CD14-positive monocyte (primary cell): Measurements from ENCODE around the gene LRP1B. TPM values are rescaled to one million over a fixed set of nuclear protein-coding genes. Genes with fewer than 3 reads are reported as not detected.

Experiments used
- DNase-seq, 3 donors: peaks; one replicate each; pipeline ENCODE4 v3.0.0-alpha.2; 2011 to 2022
- H2AFZ ChIP-seq: 2 replicates; pipeline ENCODE4 v1.6.0; 2012; ENCODE audit warnings: mild to moderate bottlenecking, low read depth, low read length, inconsistent platforms; ENCODE audit not compliant: insufficient read depth, poor library complexity, severe bottlenecking
- H3K27ac ChIP-seq, 2 donors: 1 replicate in 1 of 2; 2 replicates in 1 of 2; pipeline ENCODE4 v1.5.1; 2012 to 2013; ENCODE audit warnings: low read length in 2 of 2, control low read depth in 1 of 2, inconsistent platforms in 1 of 2, low read depth in 1 of 2, mild to moderate bottlenecking in 1 of 2
- H3K27me3 ChIP-seq, 2 donors: one replicate each; pipeline versions ENCODE4 v1.6.0 to v1.6.1; 2011 to 2013; ENCODE audit warnings: low read length in 2 of 2; ENCODE audit not compliant: control insufficient read depth in 2 of 2, insufficient read depth in 2 of 2
- H3K36me3 ChIP-seq, 2 donors: replicated peaks in 1 of 2; 1 replicate in 1 of 2; 2 replicates in 1 of 2; pipeline versions ENCODE4 v1.5.1 to v1.6.1; 2012 to 2013; ENCODE audit warnings: low read length in 2 of 2, control low read depth in 1 of 2, inconsistent platforms in 1 of 2, mild to moderate bottlenecking in 1 of 2; ENCODE audit not compliant: insufficient read depth in 2 of 2, control insufficient read depth in 1 of 2
- H3K4me1 ChIP-seq, 2 donors: 1 replicate in 1 of 2; 2 replicates in 1 of 2; pipeline versions ENCODE4 v1.5.1 to v1.6.1; 2012 to 2013; ENCODE audit warnings: low read length in 2 of 2, control low read depth in 1 of 2, inconsistent platforms in 1 of 2, mild to moderate bottlenecking in 1 of 2, moderate library complexity in 1 of 2; ENCODE audit not compliant: insufficient read depth in 2 of 2, control insufficient read depth in 1 of 2
- H3K4me2 ChIP-seq: replicated peaks from 2 replicates; pipeline ENCODE3; 2012; ENCODE audit warnings: low read length, moderate library complexity, mild to moderate bottlenecking; ENCODE audit not compliant: poor library complexity, severe bottlenecking; ENCODE audit errors: extremely low read depth
- H3K4me3 ChIP-seq, 3 experiments: fragments of 200-600 bp in 1 of 3; sonication (generic) in 1 of 3; replicated peaks in 1 of 3; 1 replicate in 2 of 3; 2 replicates in 1 of 3; pipeline ENCODE4 v1.5.1; 2011 to 2013; ENCODE audit warnings: low read length in 3 of 3, mild to moderate bottlenecking in 3 of 3, control low read depth in 2 of 3, low read depth in 2 of 3, inconsistent platforms in 1 of 3, moderate library complexity in 1 of 3
- H3K79me2 ChIP-seq: 2 replicates; pipeline ENCODE4 v1.6.0; 2012; ENCODE audit warnings: mild to moderate bottlenecking, control low read depth, inconsistent platforms, low read length, moderate library complexity; ENCODE audit not compliant: insufficient read depth
- H3K9ac ChIP-seq: 2 replicates; pipeline ENCODE4 v1.6.0; 2017; ENCODE audit warnings: low read length, mild to moderate bottlenecking; ENCODE audit not compliant: insufficient read depth, poor library complexity, severe bottlenecking
- H3K9me3 ChIP-seq, 2 donors: replicated peaks in 1 of 2; 1 replicate in 1 of 2; 2 replicates in 1 of 2; pipeline versions ENCODE4 v1.5.1 to v1.6.1; 2012 to 2013; ENCODE audit warnings: low read length in 2 of 2, control low read depth in 1 of 2; ENCODE audit not compliant: control insufficient read depth in 1 of 2, insufficient read depth in 1 of 2
- H4K20me1 ChIP-seq: 2 replicates; pipeline ENCODE4 v1.6.0; 2012; ENCODE audit warnings: mild to moderate bottlenecking, low read length, control low read depth, moderate library complexity; ENCODE audit not compliant: insufficient read depth
- H3K27ac Mint-ChIP-seq, 7 donors: one replicate each; pipeline ENCODE4 v1.8.0; 2020; ENCODE audit warnings: mild to moderate bottlenecking in 7 of 7, mixed read lengths in 7 of 7, moderate library complexity in 6 of 7, inconsistent platforms in 2 of 7
- H3K27me3 Mint-ChIP-seq, 3 donors: one replicate each; pipeline ENCODE4 v1.8.0; 2021 to 2022; ENCODE audit warnings: low read depth in 3 of 3, mild to moderate bottlenecking in 3 of 3, mixed read lengths in 3 of 3, moderate library complexity in 3 of 3, inconsistent platforms in 1 of 3
- H3K36me3 Mint-ChIP-seq, 2 donors: one replicate each; pipeline ENCODE4 v1.8.0; 2020; ENCODE audit warnings: mixed read lengths in 2 of 2, inconsistent platforms in 1 of 2, mild to moderate bottlenecking in 1 of 2
- H3K4me1 Mint-ChIP-seq: one replicate; pipeline ENCODE4 v1.8.0; 2020; ENCODE audit warnings: mild to moderate bottlenecking, mixed read lengths
- H3K4me3 Mint-ChIP-seq, 2 donors: one replicate each; pipeline ENCODE4 v1.8.0; 2020; ENCODE audit warnings: mild to moderate bottlenecking in 2 of 2, mixed read lengths in 2 of 2, moderate library complexity in 1 of 2
- H3K9me3 Mint-ChIP-seq, 7 donors: one replicate each; pipeline ENCODE4 v1.8.0; 2020 to 2022; ENCODE audit warnings: mixed read lengths in 7 of 7, mild to moderate bottlenecking in 6 of 7, moderate library complexity in 6 of 7, inconsistent platforms in 2 of 7
- WGBS: methylation state at CpG from one replicate; pipeline ENCODE4 v1.1.5; 2013; ENCODE audit warnings: missing lambda C conversion rate; ENCODE audit not compliant: insufficient coverage; 5-methylcytosine and 5-hydroxymethylcytosine counted together
- intact Hi-C, 2 donors: fragments of 100-400 bp; cut with micrococcal nuclease; formaldehyde crosslinking; loops; one replicate each; pipeline versions ENCODE4 v1.15.0 to v1.15.1; 2023
- polyA plus RNA-seq, 3 donors: library from polyadenylated mRNA; depleted of rRNA in 1 of 3; unstranded in 2 of 3; stranded (reverse) in 1 of 3; fragments of 300-500 nt in 2 of 3; fragments of >200 nt in 1 of 3; fragmentation: Illumina TruSeq in 2 of 3; gene quantifications; 1 replicate in 2 of 3; 2 replicates in 1 of 3; pipeline ENCODE4 v1.2.3, GENCODE V29; 2012 to 2021
- TF ChIP-seq, protein P1 (sequence below): fragments of 200-600 bp; IDR thresholded peaks from one replicate; pipeline ENCODE4 v1.8.0; 2022; ENCODE audit warnings: antibody characterized with exemption, mild to moderate bottlenecking

LRP1B gene
- polyA plus RNA-seq, 3 donors, result not detected

DNA sequence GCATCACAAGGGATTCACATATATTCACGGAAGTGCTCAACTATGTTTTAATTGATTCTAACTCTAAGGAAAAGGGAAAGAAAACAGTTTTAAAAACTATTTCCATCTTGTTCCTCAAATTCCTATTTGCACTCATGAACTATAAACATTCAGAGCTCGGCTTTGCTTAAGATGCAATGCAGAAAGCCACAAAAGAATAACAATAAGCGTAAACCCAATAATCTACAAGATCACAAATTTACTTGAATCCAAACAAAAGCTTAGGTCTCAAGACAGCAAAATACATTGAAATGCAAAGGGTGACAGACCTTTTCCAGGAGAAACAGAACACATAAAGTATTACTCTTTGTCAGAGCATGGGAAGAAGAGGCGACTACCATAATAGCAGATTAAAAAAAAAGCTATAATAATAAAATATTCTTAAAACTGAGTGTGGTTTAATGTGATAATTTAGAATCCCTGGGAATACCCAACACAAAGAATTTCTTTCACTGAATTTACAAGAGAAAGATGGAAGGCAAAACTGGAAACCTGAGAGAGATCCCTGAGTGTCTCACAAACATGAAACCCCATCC lies 1094.9 kb downstream of the LRP1B start:
- H3K79me2 ChIP-seq, result no peaks in the 10 kb centered on the region
- intact Hi-C loops, result no loop called here
- no peak for DNase-seq
- WGBS, result 100% methylated on average over 1 of the region's 4 CpGs
- Mint-ChIP-seq H3K4me1 (no peaks in the 10 kb centered on the region), H3K27ac (no peak overlapping the region), H3K9me3 (peaks cover 0 to 3% (median 2%) of the 10 kb centered on the region in 7 donors), H3K36me3 (no peaks in the 10 kb centered on the region), H3K27me3 (no peaks in the 10 kb centered on the region), H3K4me3 (no peak overlapping the region)
- H3K4me1 ChIP-seq, result no peaks in the 10 kb centered on the region
- H3K4me3 ChIP-seq, result no peak overlapping the region
- H4K20me1 ChIP-seq, result no peaks in the 10 kb centered on the region
- H2AFZ ChIP-seq, result no peak overlapping the region
- TF ChIP-seq, protein P1, sequence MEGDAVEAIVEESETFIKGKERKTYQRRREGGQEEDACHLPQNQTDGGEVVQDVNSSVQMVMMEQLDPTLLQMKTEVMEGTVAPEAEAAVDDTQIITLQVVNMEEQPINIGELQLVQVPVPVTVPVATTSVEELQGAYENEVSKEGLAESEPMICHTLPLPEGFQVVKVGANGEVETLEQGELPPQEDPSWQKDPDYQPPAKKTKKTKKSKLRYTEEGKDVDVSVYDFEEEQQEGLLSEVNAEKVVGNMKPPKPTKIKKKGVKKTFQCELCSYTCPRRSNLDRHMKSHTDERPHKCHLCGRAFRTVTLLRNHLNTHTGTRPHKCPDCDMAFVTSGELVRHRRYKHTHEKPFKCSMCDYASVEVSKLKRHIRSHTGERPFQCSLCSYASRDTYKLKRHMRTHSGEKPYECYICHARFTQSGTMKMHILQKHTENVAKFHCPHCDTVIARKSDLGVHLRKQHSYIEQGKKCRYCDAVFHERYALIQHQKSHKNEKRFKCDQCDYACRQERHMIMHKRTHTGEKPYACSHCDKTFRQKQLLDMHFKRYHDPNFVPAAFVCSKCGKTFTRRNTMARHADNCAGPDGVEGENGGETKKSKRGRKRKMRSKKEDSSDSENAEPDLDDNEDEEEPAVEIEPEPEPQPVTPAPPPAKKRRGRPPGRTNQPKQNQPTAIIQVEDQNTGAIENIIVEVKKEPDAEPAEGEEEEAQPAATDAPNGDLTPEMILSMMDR, result no peak
- H3K36me3 ChIP-seq, result no peaks in the 10 kb centered on the region
- peaks cover 0 to 4% of the 10 kb centered on the region in 2 donors for H3K9me3 ChIP-seq
- no peaks in the 10 kb centered on the region for H3K27me3 ChIP-seq
- H3K27ac ChIP-seq, result no peak overlapping the region
- H3K9ac ChIP-seq, result no peak overlapping the region
- H3K4me2 ChIP-seq, result no peak overlapping the region

DNA sequence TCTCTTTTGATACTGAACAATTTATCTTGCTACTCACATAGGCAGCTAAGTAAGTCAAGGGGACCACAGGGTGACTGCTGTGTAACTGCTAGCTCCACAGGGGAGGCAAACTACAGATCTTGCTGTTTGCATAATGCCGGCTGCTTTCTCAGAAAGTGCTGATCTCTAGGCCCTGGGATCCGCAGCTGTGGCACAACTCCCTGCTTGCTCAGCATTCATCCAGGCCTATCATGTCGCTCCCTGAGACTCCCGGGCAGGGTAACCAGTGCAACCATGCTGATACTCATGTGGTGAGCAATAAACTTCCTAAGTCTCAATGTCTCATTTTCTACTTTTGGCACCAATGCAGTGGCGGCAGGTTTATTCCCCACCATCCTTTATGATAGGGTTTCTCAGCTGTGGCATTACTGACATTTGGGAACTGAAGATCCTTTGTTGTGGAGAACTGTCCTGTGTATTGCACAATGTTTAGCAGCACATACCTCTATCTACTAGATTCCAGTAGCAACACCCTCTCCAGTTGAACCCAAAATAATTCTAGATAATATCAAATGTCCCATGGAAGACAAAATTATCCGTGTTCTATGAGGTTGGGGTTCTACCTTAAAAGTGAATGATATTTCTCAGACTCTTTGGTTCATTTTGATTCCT lies 1101.3 kb downstream of the LRP1B start:
- Histone ChIP-seq H3K4me3 (no peak overlapping the region), H2AFZ (no peak overlapping the region), H3K9me3 (peaks cover 0 to 8% of the 10 kb centered on the region in 2 donors), H3K36me3 (no peaks in the 10 kb centered on the region), H3K9ac (no peak overlapping the region), H3K4me2 (no peak overlapping the region), H3K79me2 (no peaks in the 10 kb centered on the region), H3K4me1 (no peaks in the 10 kb centered on the region), H4K20me1 (no peaks in the 10 kb centered on the region), H3K27ac (no peak overlapping the region), H3K27me3 (no peaks in the 10 kb centered on the region)
- Mint-ChIP-seq H3K4me1 (no peaks in the 10 kb centered on the region), H3K27me3 (no peaks in the 10 kb centered on the region), H3K36me3 (no peaks in the 10 kb centered on the region), H3K27ac (no peak overlapping the region), H3K4me3 (no peak overlapping the region), H3K9me3 (peaks cover 0 to 6% (median 2%) of the 10 kb centered on the region in 7 donors)
- intact Hi-C loops, result no loop called here
- no peak for DNase-seq
- WGBS, result 94% methylated on average over 4 of the region's 6 CpGs
- TF ChIP-seq, protein P1, result no peak
